ENCODE results near the gene TSSC4.

DNA sequence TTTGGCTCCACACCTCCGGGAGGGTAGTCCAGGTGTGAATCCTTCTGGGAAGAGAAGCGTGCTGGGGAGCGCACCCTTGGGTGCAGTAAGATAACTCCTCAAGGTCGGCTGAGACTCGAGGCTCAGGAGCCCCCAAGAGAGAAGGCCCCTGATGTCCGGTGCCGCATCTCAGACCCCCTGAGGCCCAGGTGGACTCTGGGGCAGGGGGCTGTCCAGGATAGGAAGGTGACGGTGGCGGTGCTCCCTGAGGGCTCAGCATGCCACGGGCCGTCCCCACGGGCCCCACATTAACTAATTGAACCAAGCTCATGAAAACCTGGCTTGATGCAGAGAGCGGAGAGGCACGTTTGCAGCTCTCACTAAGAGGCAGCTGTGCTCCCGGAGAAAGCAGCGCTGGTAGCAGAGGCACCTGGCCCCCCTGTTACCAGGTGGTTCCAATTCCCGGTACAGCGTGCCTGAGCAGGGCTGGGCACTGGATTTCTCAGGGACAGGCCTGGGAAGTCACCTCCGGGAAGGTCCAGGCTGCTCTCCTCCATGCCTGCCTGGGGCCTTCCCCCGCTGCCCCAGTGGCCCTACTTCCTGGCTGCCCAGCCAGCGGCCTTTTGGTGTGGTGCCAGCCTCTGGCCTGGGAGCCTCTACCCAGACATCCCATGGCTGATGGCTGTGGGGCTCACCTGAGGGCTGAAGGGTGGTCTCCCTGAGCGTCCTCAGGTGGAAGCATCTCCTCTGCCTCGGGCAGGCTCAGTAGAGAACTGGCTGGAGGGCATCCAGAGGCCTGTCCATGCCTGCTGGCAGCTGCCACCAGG is 45.4 kb downstream of the TSSC4 start:
- TF ChIP-seq HDGF (IDR thresholded peaks at IDR 0.05; ENCODE audit: borderline replicate concordance) (no peak), ELF4 (IDR thresholded peaks at IDR 0.05) (no peak), FOXM1 (IDR thresholded peaks at IDR 0.05; ENCODE audit: borderline replicate concordance) (no peak), BHLHE40 (IDR thresholded peaks at IDR 0.05; ENCODE audit: borderline replicate concordance) (no peak), TARDBP (IDR thresholded peaks at IDR 0.05) (no peak), SUZ12 (IDR thresholded peaks at IDR 0.05) (no peak), SP1 (IDR thresholded peaks at IDR 0.05) (no peak), ARNT (IDR thresholded peaks at IDR 0.05) (no peak), CTBP1 (IDR thresholded peaks at IDR 0.05; ENCODE audit: borderline replicate concordance) (no peak), FOXK2 (IDR thresholded peaks at IDR 0.05) (no peak)

Data from HEK293T (cell line).